Retinal pigment epithelial cell (primary cell): ENCODE measurements around the gene KRTAP10-2.
"Not testable (repeated sequence)": the region's sequence is repeated elsewhere in the genome, so short reads cannot be mapped to it uniquely, and the experiment has no call there.

Source experiments
- DNase-seq: peaks from one replicate; pipeline ENCODE4 v3.0.0-alpha.2; 2010; ENCODE audit warnings: low read depth
- H3K4me3 ChIP-seq: 2 replicates; pipeline ENCODE4 v1.5.1; 2011; ENCODE audit warnings: mild to moderate bottlenecking, low read length, control low read depth, moderate library complexity
- TF ChIP-seq, protein P1 (sequence below): conservative IDR thresholded peaks from 2 replicates; pipeline ENCODE4 v1.5.1; 2011; ENCODE audit warnings: low read depth, low read length, control low read depth, inconsistent platforms

KRTAP10-2 gene

DNA sequence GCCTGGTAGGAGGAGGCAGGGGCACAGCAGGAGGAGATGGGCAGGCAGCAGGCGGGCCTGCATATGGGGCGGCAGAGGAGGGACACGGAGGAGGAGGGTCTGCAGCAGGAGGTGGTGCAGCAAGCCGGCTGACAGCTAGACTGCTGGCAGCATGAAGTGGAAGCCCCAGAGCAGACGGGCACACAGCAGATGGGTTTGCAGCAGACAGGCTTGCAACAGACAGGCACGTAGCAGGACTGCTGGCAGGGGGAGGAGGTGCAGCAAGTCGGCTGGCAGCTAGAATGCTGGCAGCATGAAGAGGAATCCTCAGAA, 28.5 kb upstream of the KRTAP10-2 start:
- no peak for DNase-seq
- TF ChIP-seq, protein P1, sequence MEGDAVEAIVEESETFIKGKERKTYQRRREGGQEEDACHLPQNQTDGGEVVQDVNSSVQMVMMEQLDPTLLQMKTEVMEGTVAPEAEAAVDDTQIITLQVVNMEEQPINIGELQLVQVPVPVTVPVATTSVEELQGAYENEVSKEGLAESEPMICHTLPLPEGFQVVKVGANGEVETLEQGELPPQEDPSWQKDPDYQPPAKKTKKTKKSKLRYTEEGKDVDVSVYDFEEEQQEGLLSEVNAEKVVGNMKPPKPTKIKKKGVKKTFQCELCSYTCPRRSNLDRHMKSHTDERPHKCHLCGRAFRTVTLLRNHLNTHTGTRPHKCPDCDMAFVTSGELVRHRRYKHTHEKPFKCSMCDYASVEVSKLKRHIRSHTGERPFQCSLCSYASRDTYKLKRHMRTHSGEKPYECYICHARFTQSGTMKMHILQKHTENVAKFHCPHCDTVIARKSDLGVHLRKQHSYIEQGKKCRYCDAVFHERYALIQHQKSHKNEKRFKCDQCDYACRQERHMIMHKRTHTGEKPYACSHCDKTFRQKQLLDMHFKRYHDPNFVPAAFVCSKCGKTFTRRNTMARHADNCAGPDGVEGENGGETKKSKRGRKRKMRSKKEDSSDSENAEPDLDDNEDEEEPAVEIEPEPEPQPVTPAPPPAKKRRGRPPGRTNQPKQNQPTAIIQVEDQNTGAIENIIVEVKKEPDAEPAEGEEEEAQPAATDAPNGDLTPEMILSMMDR: no peak
- no peak overlapping the region for H3K4me3 ChIP-seq

DNA sequence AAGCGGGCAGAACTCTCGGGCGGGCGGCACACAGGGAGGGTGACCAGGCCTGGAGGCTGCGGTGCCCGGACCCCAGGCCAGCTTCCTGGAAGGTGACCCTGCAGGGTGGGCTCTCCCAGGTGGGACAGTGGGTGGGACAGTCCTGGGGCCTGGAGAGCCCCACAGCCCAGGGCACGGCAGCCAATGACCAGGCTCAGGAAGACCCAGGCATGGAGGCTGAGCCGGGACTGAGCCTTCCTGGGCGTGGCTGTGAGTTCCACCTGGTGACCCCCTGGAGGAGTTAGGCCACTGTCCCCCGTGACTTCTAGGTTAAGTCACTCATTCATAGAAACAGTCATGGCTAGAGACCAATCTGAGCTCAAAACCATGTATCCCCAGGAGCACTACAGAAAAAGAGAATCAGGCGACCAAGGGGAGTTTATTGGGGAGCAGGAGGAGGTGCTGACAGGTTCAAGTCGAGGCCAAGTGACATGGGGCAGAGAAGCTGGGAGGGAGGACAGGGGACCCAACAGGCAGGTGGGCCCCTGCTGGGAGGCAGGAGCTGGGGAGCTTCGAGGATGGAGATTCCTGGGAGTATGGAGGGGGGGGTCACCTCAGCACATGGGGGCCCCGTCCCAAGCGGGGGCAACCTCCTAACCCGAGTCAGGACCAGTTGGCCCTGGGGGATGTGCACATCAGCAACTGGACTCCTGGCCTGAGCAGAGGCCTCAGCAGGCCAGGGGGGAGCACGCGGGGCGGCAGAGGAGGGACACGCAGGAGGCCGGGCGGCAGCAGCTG, 27.9 kb upstream of the KRTAP10-2 start:
- DNase-seq: no peak

DNA sequence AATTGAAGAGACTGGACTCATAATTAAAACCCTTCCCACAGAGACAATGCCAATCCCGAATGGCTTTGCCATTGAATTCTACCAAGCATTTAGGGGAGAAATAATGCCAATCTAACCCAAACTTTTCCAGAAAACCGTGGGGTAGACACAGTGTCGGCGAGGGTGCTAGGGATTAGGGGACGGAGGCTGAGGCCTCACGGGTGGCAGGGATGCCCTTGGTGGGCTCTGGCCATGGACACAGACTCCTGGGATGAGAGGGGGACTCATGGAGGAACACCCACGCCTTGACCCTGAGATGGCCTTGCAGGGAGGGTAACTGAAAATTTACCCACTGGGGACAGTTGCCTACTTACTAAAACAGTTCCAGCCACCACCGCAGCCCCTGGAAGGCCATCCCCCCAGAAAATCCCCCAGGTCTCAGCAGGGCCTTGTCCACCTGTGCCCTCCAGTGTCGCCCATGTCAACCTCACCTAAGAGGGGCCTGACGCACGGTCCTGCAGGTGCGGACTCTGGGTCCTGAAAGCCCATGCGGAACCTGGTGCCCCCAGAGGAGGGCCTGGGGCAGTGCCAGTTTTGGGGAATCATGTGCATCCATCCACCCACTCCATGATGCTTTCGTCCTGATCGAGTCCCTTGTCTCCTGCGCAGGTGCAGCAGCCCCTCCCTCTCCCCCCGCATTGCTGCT, 27.2 kb upstream of the KRTAP10-2 start:
- no peak overlapping the region for H3K4me3 ChIP-seq
- DNase-seq: no peak
- TF ChIP-seq, protein P1: no peak

More for the DNA sequence above, 27.9 kb upstream of the KRTAP10-2 start:
- TF ChIP-seq, protein P1: no peak
- no peak overlapping the region for H3K4me3 ChIP-seq

DNA sequence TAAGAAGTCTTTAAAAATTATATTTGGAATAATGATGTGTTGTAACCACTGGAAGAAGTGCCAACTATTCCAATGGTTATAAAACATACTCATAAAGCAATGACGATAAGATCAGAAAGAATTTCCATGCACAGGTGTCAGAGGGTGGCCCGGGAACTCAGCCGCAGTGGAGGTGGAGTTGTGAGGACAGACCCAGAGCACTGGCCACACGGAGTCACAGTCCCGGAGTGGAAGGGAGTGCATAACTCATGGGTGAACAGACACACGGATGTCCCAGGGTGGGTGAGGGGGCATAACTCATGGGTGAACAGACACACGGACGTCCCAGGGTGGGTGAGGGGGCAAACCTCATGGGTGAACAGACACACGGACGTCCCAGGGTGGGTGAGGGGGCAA, 24.7 kb upstream of the KRTAP10-2 start:
- H3K4me3 ChIP-seq: no peak overlapping the region
- no peak for DNase-seq
- TF ChIP-seq, protein P1: no peak

DNA sequence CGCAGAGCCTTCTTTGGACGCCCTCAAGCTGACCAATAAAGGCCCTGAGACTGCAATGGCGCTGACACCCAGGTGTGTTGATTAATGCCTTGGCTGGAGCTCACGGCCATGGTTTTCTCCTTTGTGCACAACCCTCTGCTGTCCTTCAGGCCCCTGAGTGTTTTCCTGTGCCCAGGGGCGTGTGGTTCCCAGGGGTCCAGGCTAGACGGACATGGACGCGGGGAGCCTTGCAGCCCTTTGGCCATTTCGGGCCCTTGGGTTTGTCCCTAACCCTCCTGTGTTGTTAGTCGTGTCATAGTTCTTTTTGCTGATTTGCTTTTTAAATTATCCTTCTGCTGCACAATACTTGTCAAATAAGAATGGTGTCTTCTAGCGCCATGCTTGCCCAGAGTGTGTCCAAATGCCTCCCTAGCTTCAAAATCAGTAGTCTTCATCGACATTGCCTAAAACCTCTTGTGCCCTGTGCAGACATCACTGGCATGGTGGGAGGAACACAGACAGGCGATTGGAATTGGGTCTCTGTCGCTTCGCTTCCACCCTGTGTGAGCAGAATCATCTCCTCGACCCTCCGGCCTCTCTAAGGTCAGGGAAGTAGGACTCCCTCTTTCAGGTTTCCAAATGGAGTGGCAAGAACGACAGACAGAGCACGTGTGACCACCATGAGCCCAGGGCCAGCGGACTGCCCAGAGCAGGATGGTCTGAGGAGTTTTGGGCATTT, 24.2 kb upstream of the KRTAP10-2 start:
- H3K4me3 ChIP-seq: no peak overlapping the region
- TF ChIP-seq, protein P1: no peak
- DNase-seq: no peak

DNA sequence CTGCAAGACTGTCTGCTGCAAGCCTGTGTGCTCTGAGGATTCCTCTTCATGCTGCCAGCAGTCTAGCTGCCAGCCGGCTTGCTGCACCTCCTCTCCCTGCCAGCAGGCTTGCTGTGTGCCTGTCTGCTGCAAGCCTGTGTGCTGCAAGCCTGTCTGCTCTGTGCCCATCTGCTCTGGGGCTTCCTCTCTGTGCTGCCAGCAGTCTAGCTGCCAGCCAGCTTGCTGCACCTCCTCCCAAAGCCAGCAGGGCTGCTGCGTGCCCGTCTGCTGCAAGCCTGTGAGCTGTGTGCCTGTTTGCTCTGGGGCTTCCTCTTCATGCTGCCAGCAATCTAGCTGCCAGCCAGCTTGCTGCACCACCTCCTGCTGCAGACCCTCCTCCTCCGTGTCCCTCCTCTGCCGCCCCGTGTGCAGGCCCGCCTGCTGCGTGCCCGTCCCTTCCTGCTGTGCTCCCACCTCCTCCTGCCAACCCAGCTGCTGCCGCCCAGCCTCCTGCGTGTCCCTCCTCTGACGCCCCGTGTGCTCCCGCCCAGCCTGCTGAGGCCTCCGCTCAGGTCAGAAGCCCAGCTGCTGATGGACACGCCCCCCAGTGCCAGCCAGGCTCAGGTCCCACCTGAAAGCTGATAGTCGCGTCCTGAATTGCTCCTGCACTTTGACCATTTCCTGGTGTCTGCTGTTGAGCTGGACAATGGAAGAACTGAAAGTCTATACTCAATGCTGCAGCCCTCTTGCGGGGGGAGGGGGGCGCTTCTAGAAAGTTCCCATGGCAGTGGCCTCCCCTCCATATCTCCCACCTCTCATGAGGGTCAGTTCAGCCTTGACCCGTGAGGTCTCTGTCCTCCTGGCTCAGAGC, 23.4 kb upstream of the KRTAP10-2 start:
- no peak overlapping the region for H3K4me3 ChIP-seq
- TF ChIP-seq, protein P1: no peak
- no peak for DNase-seq

DNA sequence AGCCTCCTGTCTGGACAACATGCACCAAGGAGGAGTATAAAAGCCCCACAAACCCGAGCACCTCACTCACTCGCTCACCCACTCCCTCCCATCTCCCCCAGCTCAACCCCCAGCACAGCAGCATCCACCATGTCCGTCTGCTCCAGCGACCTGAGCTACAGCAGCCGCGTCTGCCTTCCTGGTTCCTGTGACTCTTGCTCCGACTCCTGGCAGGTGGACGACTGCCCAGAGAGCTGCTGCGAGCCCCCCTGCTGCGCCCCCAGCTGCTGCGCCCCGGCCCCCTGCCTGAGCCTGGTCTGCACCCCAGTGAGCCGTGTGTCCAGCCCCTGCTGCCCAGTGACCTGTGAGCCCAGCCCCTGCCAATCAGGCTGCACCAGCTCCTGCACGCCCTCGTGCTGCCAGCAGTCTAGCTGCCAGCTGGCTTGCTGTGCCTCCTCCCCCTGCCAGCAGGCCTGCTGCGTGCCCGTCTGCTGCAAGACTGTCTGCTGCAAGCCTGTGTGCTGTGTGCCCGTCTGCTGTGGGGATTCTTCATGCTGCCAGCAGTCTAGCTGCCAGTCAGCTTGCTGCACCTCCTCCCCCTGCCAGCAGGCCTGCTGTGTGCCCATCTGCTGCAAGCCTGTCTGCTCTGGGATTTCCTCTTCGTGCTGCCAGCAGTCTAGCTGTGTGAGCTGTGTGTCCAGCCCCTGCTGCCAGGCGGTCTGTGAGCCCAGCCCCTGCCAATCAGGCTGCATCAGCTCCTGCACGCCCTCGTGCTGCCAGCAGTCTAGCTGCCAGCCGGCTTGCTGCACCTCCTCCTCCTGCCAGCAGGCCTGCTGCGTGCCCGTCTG, 22.5 kb upstream of the KRTAP10-2 start, which contains the start of gene KRTAP10-4:
Gene KRTAP10-4, plus strand, starts transcription at position 100 of the 827 bp plus-strand sequence. Its CDS starts 30 bp downstream, at position 130.
- not testable (repeated sequence) for H3K4me3 ChIP-seq, DNase-seq
